Muscle of back (tissue), 11 donors: ENCODE measurements around the gene SPTBN4. TPM values are rescaled to one million over a fixed set of nuclear protein-coding genes. Genes with fewer than 3 reads are reported as not detected.
"Not testable (repeated sequence)": the region's sequence is repeated elsewhere in the genome, so short reads cannot be mapped to it uniquely, and the experiment has no call there.

Source experiments
- DNase-seq, 3 donors: peaks; one replicate each; pipeline versions ENCODE4 v3.0.0 to v3.0.0-alpha.2; 2013
- polyA plus RNA-seq, 10 donors: library from polyadenylated mRNA; unstranded; fragments of 120-200 nt; gene quantifications; one replicate each; pipeline ENCODE4 v1.2.1, GENCODE V29; 2013; ENCODE audit not compliant: insufficient read length in 10 of 10

Gene SPTBN4
- polyA plus RNA-seq, 10 donors = 0.25 to 0.81 (median 0.49) TPM

GRCh38 chr19:40614622-40615411 lies 148.0 kb downstream of the SPTBN4 start:
- peak; percentile 76 to 93 (median 92) for DNase-seq

DNA sequence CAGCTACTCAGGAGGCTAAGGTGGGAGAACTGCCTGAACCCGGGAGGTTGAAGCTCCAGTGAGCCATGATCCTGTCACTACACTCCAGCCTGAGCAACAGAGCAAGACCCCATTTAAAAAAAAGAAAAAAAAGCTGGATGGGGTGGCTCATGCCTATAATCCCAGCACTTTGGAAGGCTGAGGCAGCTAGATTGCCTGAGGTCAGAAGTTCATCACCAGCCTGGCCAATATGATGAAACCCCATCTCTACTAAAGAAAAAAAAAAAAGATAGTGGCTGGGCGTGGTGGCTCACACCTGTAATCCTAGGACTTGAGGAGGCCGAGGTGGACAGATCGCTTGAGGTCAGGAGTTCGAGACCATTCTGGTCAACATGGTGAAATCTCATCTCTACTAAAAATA lies 149.4 kb downstream of the SPTBN4 start:
- DNase-seq = no peak

- no peak for DNase-seq
These were observed 150.1 kb downstream of the SPTBN4 start for GRCh38 chr19:40616941-40617340.

DNA sequence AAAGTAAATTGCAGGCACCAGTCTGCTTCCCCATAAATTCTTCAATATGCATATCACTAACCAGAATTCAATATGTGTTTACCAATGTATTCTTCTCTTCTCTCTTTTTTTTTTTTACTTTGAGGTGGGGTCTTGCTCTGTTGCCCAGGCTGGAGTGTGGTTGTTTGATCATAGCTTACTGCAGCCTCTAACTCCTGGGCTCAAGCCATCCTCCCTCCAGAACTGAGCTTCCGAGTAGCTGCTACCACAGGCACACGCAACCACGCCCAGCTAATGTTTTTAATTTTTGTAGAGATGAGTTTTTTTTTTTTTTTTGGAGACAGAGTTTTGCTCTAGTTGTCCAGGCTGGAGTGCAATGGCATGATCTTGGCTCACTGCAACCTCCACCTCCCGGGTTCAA lies 151.2 kb downstream of the SPTBN4 start:
- DNase-seq = no peak

DNA sequence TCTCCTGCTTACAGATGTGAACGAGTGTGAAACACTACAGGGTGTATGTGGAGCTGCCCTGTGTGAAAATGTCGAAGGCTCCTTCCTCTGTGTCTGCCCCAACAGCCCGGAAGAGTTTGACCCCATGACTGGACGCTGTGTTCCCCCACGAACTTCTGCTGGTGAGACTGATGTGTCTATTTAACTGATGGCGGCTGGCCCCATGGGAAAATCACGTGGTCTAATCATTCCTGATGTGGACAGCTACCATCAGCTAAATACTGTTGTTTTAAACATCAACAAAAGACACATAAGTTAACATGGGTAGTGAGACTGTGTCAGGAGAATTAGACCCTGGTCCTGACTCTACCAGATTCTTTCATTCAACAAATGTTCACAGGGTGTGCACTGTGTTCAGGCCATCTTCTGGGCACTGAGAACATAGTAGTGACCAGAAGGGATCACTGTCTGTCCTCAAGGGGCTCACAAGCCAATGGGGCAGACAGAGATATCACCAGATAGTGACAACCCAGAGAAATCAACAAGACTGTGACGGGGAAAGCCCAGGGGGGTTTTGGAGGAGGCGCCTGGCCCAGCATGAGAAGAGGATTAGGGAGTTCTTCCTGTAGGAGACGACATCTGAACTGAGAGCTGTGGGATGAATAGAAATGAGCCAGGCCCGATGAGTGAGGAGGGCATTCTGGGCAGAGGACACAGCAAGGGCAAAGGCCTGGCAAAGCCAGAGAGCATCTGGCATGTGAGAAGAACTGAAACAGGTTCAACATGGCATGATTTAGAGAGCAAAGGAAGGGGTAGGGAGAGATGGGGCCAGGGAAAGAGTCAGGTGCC lies 152.7 kb downstream of the SPTBN4 start:
- no peak for DNase-seq

DNA sequence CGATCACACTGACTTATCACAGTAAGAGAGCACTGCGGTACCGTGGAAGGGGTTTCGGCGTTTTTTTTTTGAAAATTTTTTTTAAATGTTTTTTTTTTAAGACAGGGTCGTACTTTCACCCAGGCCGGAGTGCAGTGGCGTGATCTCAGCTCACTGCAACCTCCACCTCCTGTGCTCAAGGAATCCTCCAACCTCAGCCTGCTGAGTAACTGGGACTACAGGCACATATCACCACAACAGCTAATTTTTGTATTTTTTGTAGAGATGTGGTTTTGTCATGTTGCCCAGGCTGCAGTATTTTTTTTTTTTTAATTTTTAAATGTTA lies 153.3 kb downstream of the SPTBN4 start:
- DNase-seq = no peak

DNA sequence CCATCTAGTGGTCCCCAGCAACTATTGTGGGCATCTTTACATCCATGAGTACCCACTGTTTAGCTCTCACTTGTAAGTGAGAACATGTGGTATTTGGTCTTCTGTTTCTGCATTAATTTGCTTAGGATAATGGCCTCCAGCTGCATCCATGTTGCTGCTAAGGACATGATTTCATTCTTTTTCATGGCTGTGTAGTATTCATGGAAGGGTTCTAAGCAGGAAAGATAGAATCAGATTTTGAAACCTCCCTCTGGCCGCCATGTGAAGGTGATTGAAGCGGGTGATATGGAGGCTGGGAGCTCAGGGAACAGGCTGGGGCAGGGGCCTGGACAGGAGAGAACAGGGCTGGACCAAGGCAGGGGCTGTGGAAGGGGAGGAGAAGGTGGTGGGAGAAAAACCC lies 154.5 kb downstream of the SPTBN4 start:
- DNase-seq = no peak

GRCh38 chr19:40621966-40622772 lies 155.4 kb downstream of the SPTBN4 start:
- DNase-seq = no peak

DNA sequence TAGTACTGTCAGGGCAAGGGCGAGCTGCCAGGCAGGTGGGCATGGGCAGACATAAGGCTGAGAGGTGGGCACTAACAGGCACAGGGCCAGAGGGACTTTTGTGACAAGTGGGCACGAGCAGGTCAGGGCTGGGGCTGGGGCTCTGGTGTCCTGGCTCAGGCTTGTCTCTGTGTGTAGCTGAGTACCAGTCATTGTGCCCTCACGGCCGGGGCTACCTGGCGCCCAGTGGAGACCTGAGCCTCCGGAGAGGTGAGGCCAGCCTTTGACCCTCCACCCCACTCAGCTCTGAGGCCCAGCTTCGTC lies 155.9 kb downstream of the SPTBN4 start:
- DNase-seq = no peak

GRCh38 chr19:40623403-40624251 lies 156.8 kb downstream of the SPTBN4 start:
- DNase-seq = no peak

- not testable (repeated sequence) for DNase-seq
These were observed 157.8 kb downstream of the SPTBN4 start for GRCh38 chr19:40624369-40625153.

DNA sequence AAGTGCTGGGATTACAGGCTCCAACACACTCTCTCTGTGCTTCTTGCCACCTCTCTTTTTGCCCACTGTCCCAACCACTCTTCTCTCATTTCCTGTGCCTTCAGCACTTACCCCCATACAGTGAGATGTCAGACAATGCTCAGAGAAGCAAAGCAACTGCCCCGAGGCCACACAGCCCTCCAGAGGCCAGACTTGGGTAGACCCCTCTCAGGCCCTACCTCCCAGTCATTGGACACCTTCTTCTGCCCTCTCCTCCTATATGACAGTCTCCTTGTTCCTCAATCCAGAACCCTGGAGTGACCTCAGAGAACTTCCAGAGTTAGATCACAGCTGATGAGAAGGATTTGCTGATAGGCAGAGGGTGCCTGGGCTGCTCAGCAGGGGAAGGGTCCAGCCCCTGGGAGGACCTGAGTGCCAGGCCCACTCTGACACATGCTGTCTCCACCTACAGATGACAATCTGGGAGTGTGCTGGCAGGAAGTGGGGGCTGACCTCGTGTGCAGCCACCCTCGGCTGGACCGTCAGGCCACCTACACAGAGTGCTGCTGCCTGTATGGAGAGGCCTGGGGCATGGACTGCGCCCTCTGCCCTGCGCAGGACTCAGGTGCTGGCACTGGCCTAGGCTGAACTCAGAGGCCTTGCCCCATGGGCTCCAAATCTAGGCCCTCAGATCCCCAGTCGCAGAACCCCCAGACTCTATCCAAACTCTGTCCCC lies 158.8 kb downstream of the SPTBN4 start:
- no peak for DNase-seq

Other genes starting within 250 kb of the SPTBN4 start
- gene TTC9B, start 248.6 kb upstream of the SPTBN4 start, polyA plus RNA-seq = under 1 TPM in 5 of 10 donors, not detected in 5; 0.05 to 0.27 (median 0.14) TPM
- gene CCNP, start 240.3 kb upstream of the SPTBN4 start, polyA plus RNA-seq = under 1 TPM in 9 of 10 donors, not detected in 1; 0.19 to 0.47 (median 0.34) TPM
- gene AKT2, start 181.7 kb upstream of the SPTBN4 start, polyA plus RNA-seq = 100 to 1,000 TPM; 136 to 204 (median 166) TPM
- gene C19orf47, start 118.6 kb upstream of the SPTBN4 start, polyA plus RNA-seq = 10 to 100 TPM; 44.0 to 71.9 (median 60.8) TPM
- 100 to 1,000 TPM; 169 to 268 (median 209) TPM for gene PLD3, start 118.3 kb upstream of the SPTBN4 start, polyA plus RNA-seq
- 1 to 10 TPM in 9 of 10 donors, under 1 TPM in 1; 0.68 to 1.7 (median 1.4) TPM for gene HIPK4, start 76.8 kb upstream of the SPTBN4 start, polyA plus RNA-seq
- 1 to 10 TPM; 6.0 to 9.0 (median 7.5) TPM for gene PRX, start 53.6 kb upstream of the SPTBN4 start, polyA plus RNA-seq
- gene SERTAD1, start 41.0 kb upstream of the SPTBN4 start, polyA plus RNA-seq = 1 to 10 TPM; 4.2 to 7.7 (median 6.2) TPM
- gene SERTAD3, start 22.7 kb upstream of the SPTBN4 start, polyA plus RNA-seq = 10 to 100 TPM; 37.2 to 55.1 (median 50.9) TPM
- 10 to 100 TPM; 26.1 to 55.4 (median 32.3) TPM for gene BLVRB, start 1.3 kb upstream of the SPTBN4 start, polyA plus RNA-seq
- 10 to 100 TPM; 14.7 to 31.7 (median 19.0) TPM for gene SHKBP1, start 109.9 kb downstream of the SPTBN4 start, polyA plus RNA-seq
- gene LTBP4, start 134.4 kb downstream of the SPTBN4 start, polyA plus RNA-seq = 100 to 1,000 TPM; 157 to 405 (median 220) TPM
- 10 to 100 TPM; 22.0 to 37.8 (median 28.3) TPM for gene NUMBL, start 223.7 kb downstream of the SPTBN4 start, polyA plus RNA-seq
- 10 to 100 TPM; 15.8 to 22.0 (median 19.0) TPM for gene COQ8B, start 249.9 kb downstream of the SPTBN4 start, polyA plus RNA-seq